Measurements from ENCODE around the gene ANXA4. TPM values are rescaled to one million over a fixed set of nuclear protein-coding genes. Genes with fewer than 3 reads are reported as not detected.
"Not testable (repeated sequence)": the region's sequence is repeated elsewhere in the genome, so short reads cannot be mapped to it uniquely, and the experiment has no call there.

The ANXA4 gene
- total RNA-seq, 1 experiment from 2014 or later: 9.5 TPM

- Mint-ChIP-seq H3K9me3 (no peaks in the 10 kb centered on the region), H3K36me3 (no peaks in the 10 kb centered on the region), H3K4me1 (no peaks in the 10 kb centered on the region), H3K27ac (no peak overlapping the region), H3K4me3 (no peak overlapping the region), H3K27me3 (ENCODE audit: low read depth) (no peaks in the 10 kb centered on the region)
- no peak for TF ChIP-seq ZNF263 (CRISPR knock-in tag; IDR thresholded peaks at IDR 0.05; ENCODE audit: low read depth)
- no peak for DNase-seq (ENCODE audit: low spot score)
- POLR2A ChIA-PET: no interaction called here
- no peak for ATAC-seq
- CTCF ChIA-PET: interaction anchor here (1.5 to 2.6 kb wide), 2 partner anchors 37 to 55 kb away, joined by 7 to 16 read pairs; no protein-coding TSS in a partner anchor
Measured at GRCh38 chr2:69762025-69762424, 20.1 kb downstream of the ANXA4 start.

GRCh38 chr2:69762513-69763494, 20.9 kb downstream of the ANXA4 start:
- DNase-seq (ENCODE audit: low spot score): no peak
- POLR2A ChIA-PET: interaction anchor here (0.5 kb wide), 1 partner anchor 50 kb away, joined by 3 read pairs; no protein-coding TSS in a partner anchor
- no peak for ATAC-seq
- Mint-ChIP-seq H3K27ac (no peak overlapping the region), H3K4me1 (no peaks in the 10 kb centered on the region), H3K36me3 (no peaks in the 10 kb centered on the region), H3K27me3 (ENCODE audit: low read depth) (no peaks in the 10 kb centered on the region), H3K9me3 (no peaks in the 10 kb centered on the region), H3K4me3 (no peak overlapping the region)
- CTCF ChIA-PET: interaction anchor here (1.5 to 2.6 kb wide), 2 partner anchors 38 to 54 kb away, joined by 7 to 16 read pairs; no protein-coding TSS in a partner anchor
- TF ChIP-seq FOXJ3 (CRISPR knock-in tag; IDR thresholded peaks at IDR 0.05; ENCODE audit: borderline replicate concordance) (no peak), ZBTB21 (CRISPR knock-in tag; IDR thresholded peaks at IDR 0.05; ENCODE audit: borderline replicate concordance) (no peak), AFF4 (CRISPR knock-in tag; IDR thresholded peaks at IDR 0.05; ENCODE audit: borderline replicate concordance) (no peak), E2F4 (CRISPR knock-in tag; IDR thresholded peaks at IDR 0.05; ENCODE audit: borderline replicate concordance, low read depth) (no peak), NFYB (CRISPR knock-in tag; conservative IDR thresholded peaks at IDR 0.05; ENCODE audit: low read depth) (no peak), ZNF416 (CRISPR knock-in tag; IDR thresholded peaks at IDR 0.05) (no peak), NR3C1 (CRISPR knock-in tag; conservative IDR thresholded peaks at IDR 0.05; ENCODE audit: low read depth) (no peak), SP1 (CRISPR knock-in tag; conservative IDR thresholded peaks at IDR 0.05) (no peak), ZBTB43 (CRISPR knock-in tag; IDR thresholded peaks at IDR 0.05) (no peak), GABPB1 (CRISPR knock-in tag; IDR thresholded peaks at IDR 0.05) (no peak), AR (CRISPR knock-in tag; IDR thresholded peaks at IDR 0.05) (no peak), ZNF317 (CRISPR knock-in tag; IDR thresholded peaks at IDR 0.05; ENCODE audit: borderline replicate concordance, low read depth) (no peak)

GRCh38 chr2:69763831-69764230, 21.9 kb downstream of the ANXA4 start:
- H3K27me3 Mint-ChIP-seq (ENCODE audit: low read depth); H3K9me3 Mint-ChIP-seq; DNase-seq (ENCODE audit: low spot score); H3K36me3 Mint-ChIP-seq; ATAC-seq; H3K27ac Mint-ChIP-seq; H3K4me3 Mint-ChIP-seq; POLR2A ChIA-PET; H3K4me1 Mint-ChIP-seq: not testable (repeated sequence)
- CTCF ChIA-PET: interaction anchor here (0.7 to 2.6 kb wide), 2 partner anchors 39 to 608 kb away, joined by 4 to 16 read pairs; no protein-coding TSS in a partner anchor
